Activated T-helper 17 cell treated with anti-CD3 and anti-CD28 coated beads, Interleukin-2, amount 50 U/mL, for 72 hours (primary cell): ENCODE measurements around the gene BABAM2. TPM values are rescaled to one million over a fixed set of nuclear protein-coding genes. Genes with fewer than 3 reads are reported as not detected.
"Not testable (repeated sequence)": the region's sequence is repeated elsewhere in the genome, so short reads cannot be mapped to it uniquely, and the experiment has no call there.

Source experiments
- ATAC-seq: fragments of 150-1000 bp; cut with Tn5 transposase; replicated peaks from 2 replicates; pipeline ENCODE4 v1.10.0; 2021; ENCODE audit warnings: mild to moderate bottlenecking, moderate library complexity
- H3K27ac Mint-ChIP-seq: one replicate; pipeline ENCODE4 v1.8.0; 2022; ENCODE audit warnings: mixed read lengths
- H3K27me3 Mint-ChIP-seq: one replicate; pipeline ENCODE4 v1.8.0; 2022; ENCODE audit warnings: mixed read lengths
- H3K36me3 Mint-ChIP-seq: one replicate; pipeline ENCODE4 v1.8.0; 2022; ENCODE audit warnings: low read depth, mild to moderate bottlenecking, mixed read lengths
- H3K4me1 Mint-ChIP-seq: one replicate; pipeline ENCODE4 v1.8.0; 2022; ENCODE audit warnings: mixed read lengths
- H3K4me3 Mint-ChIP-seq: one replicate; pipeline ENCODE4 v1.8.0; 2022; ENCODE audit warnings: mild to moderate bottlenecking, mixed read lengths
- H3K9me3 Mint-ChIP-seq: one replicate; pipeline ENCODE4 v1.8.0; 2022; ENCODE audit warnings: mixed read lengths
- total RNA-seq, 2 donors: library from RNA; stranded (reverse); gene quantifications; one replicate each; pipeline ENCODE4 v1.2.3, GENCODE V29; 2022

Gene BABAM2
- total RNA-seq, 2 donors from 2014 or later = 87.0 to 88.6 TPM

DNA sequence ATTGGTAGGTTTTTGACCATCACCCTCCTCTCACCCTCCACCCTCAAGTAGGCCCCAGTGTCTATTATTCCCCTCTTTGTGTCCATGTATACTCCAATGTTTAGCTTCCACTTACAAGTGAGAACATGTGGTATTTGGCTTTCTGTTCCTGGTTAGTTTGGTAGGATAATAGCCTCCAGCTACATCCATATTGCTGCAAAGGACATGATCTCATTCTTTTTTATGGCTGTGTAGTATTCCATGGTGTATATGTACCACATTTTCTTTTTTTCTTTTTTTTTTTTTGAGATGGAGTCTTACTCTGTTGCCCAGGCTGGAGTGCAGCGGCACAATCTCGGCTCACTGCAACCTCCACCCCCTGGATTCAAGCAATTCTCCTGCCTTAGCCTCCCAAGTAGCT, 88.2 kb downstream of the BABAM2 start:
- H3K4me1 Mint-ChIP-seq = peaks cover 23% of the 10 kb centered on the region
- peak overlapping the region; percentile 70 for H3K27ac Mint-ChIP-seq
- not testable (repeated sequence) for H3K36me3 Mint-ChIP-seq, ATAC-seq, H3K27me3 Mint-ChIP-seq, H3K9me3 Mint-ChIP-seq
- H3K4me3 Mint-ChIP-seq = peak overlapping the region; percentile 66

GRCh38 chr2:27980242-27980641, 89.7 kb downstream of the BABAM2 start:
- peak overlapping the region; percentile 66 for H3K4me3 Mint-ChIP-seq
- peaks cover 3% of the 10 kb centered on the region for H3K9me3 Mint-ChIP-seq
- no peak for ATAC-seq
- peak overlapping the region; percentile 34 for H3K27ac Mint-ChIP-seq
- no peaks in the 10 kb centered on the region for H3K36me3 Mint-ChIP-seq
- H3K27me3 Mint-ChIP-seq = no peaks in the 10 kb centered on the region
- H3K4me1 Mint-ChIP-seq = peaks cover 23% of the 10 kb centered on the region

DNA sequence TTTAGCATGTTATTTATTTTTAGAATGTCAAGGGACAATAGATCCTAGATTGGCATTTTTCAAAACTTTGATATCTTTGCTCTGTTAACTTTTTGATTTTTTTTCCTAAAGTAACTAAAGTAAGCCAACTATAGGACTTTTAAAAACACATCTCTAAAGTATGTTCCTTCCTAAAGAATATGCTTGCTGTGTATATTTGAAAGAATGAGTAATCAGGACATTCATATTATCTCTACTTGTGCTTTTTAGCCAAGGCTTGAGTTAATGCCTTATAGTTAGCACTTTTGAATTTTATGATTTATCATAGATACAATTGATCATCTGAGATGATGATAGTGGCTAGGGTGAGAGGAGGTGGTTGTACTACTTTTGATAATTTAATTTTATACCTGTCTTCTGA, 93.6 kb downstream of the BABAM2 start:
- no peak overlapping the region for H3K27ac Mint-ChIP-seq
- ATAC-seq = no peak
- no peaks in the 10 kb centered on the region for H3K9me3 Mint-ChIP-seq
- peaks cover 27% of the 10 kb centered on the region for H3K4me1 Mint-ChIP-seq
- peaks cover 3% of the 10 kb centered on the region for H3K36me3 Mint-ChIP-seq
- H3K4me3 Mint-ChIP-seq = no peak overlapping the region
- no peaks in the 10 kb centered on the region for H3K27me3 Mint-ChIP-seq

DNA sequence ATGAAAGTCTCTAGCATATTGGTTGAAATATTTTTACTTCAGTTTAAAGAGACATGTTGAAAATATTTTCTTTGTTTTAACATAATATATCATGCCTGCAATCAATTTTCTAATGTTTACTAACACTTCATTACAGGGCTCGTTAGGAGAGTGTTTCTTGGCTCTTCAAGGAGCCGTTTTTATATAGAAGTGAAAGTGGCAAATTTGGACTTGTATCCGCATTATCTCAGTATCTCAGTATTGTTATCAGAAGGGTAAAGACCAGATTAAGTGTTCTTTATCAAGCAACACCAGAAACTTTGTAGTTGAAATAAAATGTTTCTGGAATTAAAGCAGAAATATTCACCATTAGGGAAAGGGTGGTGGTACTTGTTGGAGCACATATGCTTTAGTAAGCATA, 97.8 kb downstream of the BABAM2 start:
- Mint-ChIP-seq H3K36me3 (peaks cover 8% of the 10 kb centered on the region), H3K9me3 (no peaks in the 10 kb centered on the region), H3K27ac (peak overlapping the region; percentile 1), H3K4me1 (peaks cover 31% of the 10 kb centered on the region), H3K27me3 (no peaks in the 10 kb centered on the region), H3K4me3 (peak overlapping the region; percentile 2)
- ATAC-seq = no peak

DNA sequence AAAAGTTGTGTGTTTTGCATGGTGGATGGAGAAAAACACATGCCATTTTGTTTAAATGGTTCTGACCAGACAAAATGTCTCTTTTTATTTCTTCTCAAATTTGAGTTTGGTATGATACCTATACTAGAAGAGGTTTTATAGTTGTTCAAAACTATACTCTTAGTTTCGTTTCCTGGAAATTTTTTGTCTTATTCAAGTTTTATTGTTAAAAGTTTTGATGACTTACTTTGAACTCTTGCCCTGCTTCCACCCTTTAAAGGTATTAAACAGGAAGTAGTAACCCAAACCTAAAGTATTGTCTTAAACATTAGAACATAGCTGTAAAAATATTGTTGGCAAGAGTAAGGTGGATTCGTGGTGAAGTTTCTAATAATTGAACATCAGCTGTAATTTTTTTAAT, 98.2 kb downstream of the BABAM2 start:
- Mint-ChIP-seq H3K27ac (peak overlapping the region; percentile 1), H3K4me1 (peaks cover 31% of the 10 kb centered on the region), H3K27me3 (no peaks in the 10 kb centered on the region), H3K36me3 (peaks cover 8% of the 10 kb centered on the region), H3K9me3 (no peaks in the 10 kb centered on the region), H3K4me3 (peak overlapping the region; percentile 2)
- ATAC-seq = peak; percentile 31

GRCh38 chr2:27989149-27989548, 98.6 kb downstream of the BABAM2 start:
- Mint-ChIP-seq H3K36me3 (peaks cover 8% of the 10 kb centered on the region), H3K27me3 (no peaks in the 10 kb centered on the region), H3K9me3 (no peaks in the 10 kb centered on the region), H3K27ac (peak overlapping the region; percentile 1), H3K4me1 (peaks cover 31% of the 10 kb centered on the region), H3K4me3 (peak overlapping the region; percentile 2)
- peak; percentile 39 for ATAC-seq

DNA sequence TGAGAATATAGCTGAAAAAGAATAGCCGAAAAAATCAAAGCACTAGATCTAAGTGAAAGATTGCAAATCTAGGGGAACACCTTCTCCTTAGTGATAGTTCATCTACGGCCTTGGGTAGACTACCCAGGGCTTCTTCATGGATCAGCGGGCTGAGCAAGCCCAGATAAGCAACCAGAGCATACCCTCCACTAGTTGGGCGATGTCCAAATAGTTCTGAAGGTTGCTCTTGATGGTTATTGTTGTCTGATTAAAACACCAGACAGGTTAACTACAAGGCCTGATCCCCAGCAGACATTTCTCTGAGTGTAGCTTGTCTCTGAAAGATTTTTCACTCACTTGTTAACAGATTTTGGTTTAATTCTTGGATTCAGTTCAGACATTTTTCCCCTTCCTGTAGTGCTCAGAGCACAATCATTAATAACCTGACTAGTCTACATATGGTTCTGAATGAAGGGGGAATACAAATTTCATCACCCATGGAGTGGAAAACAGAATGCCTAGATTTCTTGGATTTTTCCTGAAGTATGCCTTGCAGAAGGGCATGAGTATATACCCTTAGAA, 99.6 kb downstream of the BABAM2 start:
- no peak overlapping the region for H3K4me3 Mint-ChIP-seq
- peaks cover 18% of the 10 kb centered on the region for H3K36me3 Mint-ChIP-seq
- no peak overlapping the region for H3K27ac Mint-ChIP-seq
- no peak for ATAC-seq
- no peaks in the 10 kb centered on the region for H3K9me3 Mint-ChIP-seq
- H3K27me3 Mint-ChIP-seq = no peaks in the 10 kb centered on the region
- H3K4me1 Mint-ChIP-seq = peaks cover 31% of the 10 kb centered on the region

GRCh38 chr2:27991146-27991545, 100.6 kb downstream of the BABAM2 start:
- peaks cover 28% of the 10 kb centered on the region for H3K36me3 Mint-ChIP-seq

DNA sequence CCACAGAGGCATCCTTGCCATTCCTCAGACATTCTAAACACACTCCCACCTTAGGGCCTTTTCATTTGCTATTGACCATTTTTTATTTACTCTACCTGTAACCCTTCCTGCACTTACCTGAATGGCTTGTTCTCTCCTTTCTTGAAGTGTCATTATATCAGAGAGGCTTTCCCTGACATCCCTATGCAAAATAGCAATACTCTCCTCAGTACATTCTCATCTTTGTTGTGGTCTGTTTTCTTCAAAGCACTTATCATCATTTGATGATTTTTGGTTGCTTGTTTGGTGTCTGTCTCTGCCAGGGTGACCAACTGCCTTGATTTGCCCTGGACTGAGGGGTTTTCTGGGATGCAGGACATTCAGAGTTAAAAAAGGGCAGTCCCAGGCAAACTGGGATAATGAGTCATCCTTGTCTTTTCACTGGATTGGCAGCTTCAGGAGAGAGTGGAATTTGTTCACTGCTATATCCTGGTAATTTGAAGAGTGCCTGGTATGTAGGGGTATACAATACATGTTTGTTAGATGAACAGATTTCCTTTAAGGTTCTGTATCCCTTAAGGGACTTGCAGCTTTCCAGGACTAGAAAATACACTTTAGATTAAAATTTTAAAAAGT, 102.4 kb downstream of the BABAM2 start:
- no peak overlapping the region for H3K4me3 Mint-ChIP-seq
- no peaks in the 10 kb centered on the region for H3K9me3 Mint-ChIP-seq
- H3K36me3 Mint-ChIP-seq = peaks cover 36% of the 10 kb centered on the region
- no peak overlapping the region for H3K27ac Mint-ChIP-seq
- no peak for ATAC-seq
- H3K27me3 Mint-ChIP-seq = no peaks in the 10 kb centered on the region
- H3K4me1 Mint-ChIP-seq = peaks cover 26% of the 10 kb centered on the region

More at GRCh38 chr2:27991146-27991545, 100.6 kb downstream of the BABAM2 start:
- Mint-ChIP-seq H3K4me1 (peaks cover 35% of the 10 kb centered on the region), H3K4me3 (no peak overlapping the region), H3K27me3 (no peaks in the 10 kb centered on the region), H3K9me3 (no peaks in the 10 kb centered on the region), H3K27ac (no peak overlapping the region)
- ATAC-seq = no peak

DNA sequence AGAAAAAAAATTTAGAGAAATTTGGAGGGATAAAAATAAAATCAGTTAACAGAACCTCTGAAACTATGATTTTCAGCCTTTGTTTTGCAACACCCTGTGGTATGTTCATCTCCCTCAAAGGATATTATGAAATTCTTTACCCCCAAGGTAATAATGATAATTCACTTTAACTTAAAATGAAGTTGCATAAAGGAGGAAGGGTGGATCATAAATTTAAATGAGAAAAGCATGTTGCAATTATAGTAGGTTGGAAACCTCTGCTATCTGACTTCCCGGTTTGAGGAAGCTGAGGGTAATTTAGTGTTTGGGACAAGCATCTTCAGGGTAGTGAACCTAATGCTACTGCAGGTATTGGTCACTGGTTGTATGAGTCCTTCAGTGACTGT, 102.9 kb downstream of the BABAM2 start:
- Mint-ChIP-seq H3K27me3 (no peaks in the 10 kb centered on the region), H3K27ac (no peak overlapping the region), H3K36me3 (peaks cover 36% of the 10 kb centered on the region), H3K4me3 (no peak overlapping the region), H3K9me3 (no peaks in the 10 kb centered on the region), H3K4me1 (peaks cover 21% of the 10 kb centered on the region)
- no peak for ATAC-seq

DNA sequence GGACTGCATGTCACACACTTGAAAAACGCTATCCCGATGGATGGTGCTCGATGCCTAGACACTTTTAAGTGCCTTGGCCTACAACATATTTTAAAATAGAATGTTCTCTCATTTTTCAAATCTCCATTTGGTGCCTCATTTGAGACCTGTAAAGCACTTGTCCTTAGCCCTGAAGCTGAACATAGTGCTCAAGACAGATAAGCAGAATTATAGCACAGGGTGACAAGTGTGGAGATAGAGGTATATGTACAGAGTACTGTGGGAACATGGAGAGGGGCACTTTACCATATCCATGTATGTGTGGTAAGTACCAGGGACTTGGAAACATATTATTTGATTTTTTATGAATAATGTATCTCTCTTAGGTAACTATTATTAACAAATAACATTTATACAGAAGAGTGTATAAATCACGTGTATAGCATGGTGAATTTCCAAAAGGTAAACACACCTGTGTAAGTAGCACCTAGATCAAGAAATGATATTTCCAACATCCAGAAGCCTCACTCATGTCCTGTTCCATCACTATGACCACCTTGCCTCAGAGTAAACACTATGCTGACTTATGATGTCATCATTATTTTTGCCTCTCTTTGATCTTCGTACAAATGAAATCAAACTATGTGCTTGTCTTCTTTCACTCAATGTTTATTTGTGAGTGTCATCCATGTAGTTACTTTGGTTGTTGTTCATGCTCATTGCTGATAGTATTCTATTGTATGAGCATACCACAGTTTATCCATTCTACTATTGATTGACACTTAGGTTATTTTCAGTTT, 103.6 kb downstream of the BABAM2 start:
- Mint-ChIP-seq H3K27me3 (no peaks in the 10 kb centered on the region), H3K4me3 (no peak overlapping the region), H3K9me3 (no peaks in the 10 kb centered on the region), H3K36me3 (peaks cover 33% of the 10 kb centered on the region), H3K27ac (no peak overlapping the region), H3K4me1 (peaks cover 15% of the 10 kb centered on the region)
- no peak for ATAC-seq

DNA sequence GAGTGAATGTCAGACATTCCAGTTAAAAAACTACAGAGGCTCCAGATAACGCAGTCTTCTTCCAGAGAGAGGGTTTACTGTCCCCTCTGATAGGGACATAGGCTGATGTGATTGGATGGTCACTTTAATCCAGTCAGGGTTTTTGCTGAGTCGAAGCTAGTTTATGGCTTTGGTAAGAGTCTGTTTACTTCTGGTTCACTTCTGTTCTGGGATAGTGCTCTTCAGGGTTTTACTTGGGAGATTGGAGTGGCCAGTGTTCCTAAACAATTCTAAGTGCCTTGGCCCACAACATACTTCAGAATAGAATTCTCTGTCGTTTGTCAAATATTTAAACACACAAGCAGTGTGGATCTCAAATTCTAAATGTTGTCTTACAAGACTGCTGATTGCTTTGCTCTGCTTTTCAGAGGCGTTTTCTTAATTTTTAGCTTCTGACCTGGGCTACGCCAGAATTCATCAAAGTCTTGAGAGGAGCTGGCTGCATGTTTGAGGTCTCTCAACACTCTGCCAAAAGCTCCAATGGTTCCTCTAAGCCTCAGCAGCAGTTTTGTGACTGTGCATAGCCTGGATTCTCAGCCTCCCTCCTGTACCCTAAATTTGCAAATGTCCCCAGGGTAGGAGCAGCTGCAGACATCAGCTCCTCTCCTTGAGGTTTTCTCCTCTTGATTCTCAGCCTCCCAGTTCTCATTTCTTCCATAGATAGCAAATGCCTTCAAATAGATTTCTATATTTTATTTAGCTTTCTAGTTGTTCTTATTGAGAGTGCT, 105.8 kb downstream of the BABAM2 start:
- peaks cover 3% of the 10 kb centered on the region for H3K9me3 Mint-ChIP-seq
- H3K4me3 Mint-ChIP-seq = no peak overlapping the region
- peaks cover 35% of the 10 kb centered on the region for H3K36me3 Mint-ChIP-seq
- no peak overlapping the region for H3K27ac Mint-ChIP-seq
- H3K27me3 Mint-ChIP-seq = no peaks in the 10 kb centered on the region
- peaks cover 24% of the 10 kb centered on the region for H3K4me1 Mint-ChIP-seq
- no peak for ATAC-seq

DNA sequence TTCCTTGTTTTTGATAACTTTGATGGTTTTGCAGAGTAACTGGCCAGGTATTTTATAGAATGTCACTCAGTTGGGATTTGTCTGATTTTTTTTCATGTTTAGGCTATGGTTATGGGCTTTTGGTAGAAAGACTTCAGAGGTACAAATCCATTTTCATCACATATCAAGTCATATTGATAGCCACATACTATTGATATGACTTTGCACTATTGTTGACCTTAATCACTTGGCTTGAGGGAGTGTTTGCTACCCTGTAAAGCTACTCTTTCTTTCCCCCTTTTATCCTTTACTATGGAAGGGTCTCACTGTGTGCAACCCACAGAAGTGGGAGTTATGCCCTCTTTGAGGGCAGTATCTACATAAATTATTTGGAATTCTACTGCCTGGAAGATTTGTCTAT, 109.8 kb downstream of the BABAM2 start:
- no peaks in the 10 kb centered on the region for H3K27me3 Mint-ChIP-seq
- H3K4me3 Mint-ChIP-seq = peak overlapping the region; percentile 7
- H3K9me3 Mint-ChIP-seq = peaks cover 5% of the 10 kb centered on the region
- peak overlapping the region; percentile 44 for H3K27ac Mint-ChIP-seq
- peaks cover 39% of the 10 kb centered on the region for H3K4me1 Mint-ChIP-seq
- H3K36me3 Mint-ChIP-seq = peaks cover 25% of the 10 kb centered on the region
- ATAC-seq = peak; percentile 64

DNA sequence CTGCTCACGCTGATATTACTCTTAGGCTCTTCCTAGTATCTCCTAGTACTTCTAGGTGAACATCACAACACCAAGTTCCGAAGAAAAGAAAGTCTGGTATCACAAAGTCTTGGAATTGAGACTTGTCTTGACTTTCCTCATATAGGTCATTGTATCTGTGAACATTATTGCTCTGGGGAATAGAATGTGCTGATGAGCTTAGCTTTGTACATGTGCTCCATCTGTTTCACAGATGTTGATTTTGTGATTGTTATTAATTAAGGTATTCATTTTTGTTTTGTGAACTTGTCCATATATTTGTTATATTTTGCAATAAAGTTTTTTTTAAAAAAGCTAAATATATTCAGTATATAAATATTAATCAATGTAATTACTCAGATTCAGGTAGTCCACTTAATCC, 111.7 kb downstream of the BABAM2 start:
- peaks cover 35% of the 10 kb centered on the region for H3K4me1 Mint-ChIP-seq
- peaks cover 5% of the 10 kb centered on the region for H3K9me3 Mint-ChIP-seq
- no peaks in the 10 kb centered on the region for H3K27me3 Mint-ChIP-seq
- peaks cover 9% of the 10 kb centered on the region for H3K36me3 Mint-ChIP-seq
- no peak for ATAC-seq
- no peak overlapping the region for H3K4me3 Mint-ChIP-seq
- peak overlapping the region; percentile 44 for H3K27ac Mint-ChIP-seq
